NT2/D1 (cell line): ENCODE results near the gene AEBP2.

Experiments used
- DNase-seq: peaks from one replicate; pipeline ENCODE4 v3.0.0-alpha.2; 2011; ENCODE audit warnings: low read depth, low spot score
- H3K27me3 ChIP-seq: 2 replicates; pipeline ENCODE4 v1.6.0; 2011; ENCODE audit warnings: mild to moderate bottlenecking; ENCODE audit not compliant: insufficient read length, insufficient read depth
- H3K36me3 ChIP-seq: 2 replicates; pipeline ENCODE4 v1.6.1; 2011; ENCODE audit warnings: mild to moderate bottlenecking, low read length, mixed read lengths; ENCODE audit not compliant: insufficient read depth, insufficient read length
- H3K4me1 ChIP-seq: 2 replicates; pipeline ENCODE4 v1.5.1; 2011; ENCODE audit not compliant: insufficient read depth, insufficient read length
- H3K4me3 ChIP-seq: 2 replicates; pipeline ENCODE4 v1.5.1; 2011; ENCODE audit warnings: low read depth; ENCODE audit not compliant: insufficient read length
- H3K9ac ChIP-seq: 2 replicates; pipeline ENCODE4 v1.6.0; 2011; ENCODE audit warnings: low read depth; ENCODE audit not compliant: insufficient read length
- H3K9me3 ChIP-seq: 2 replicates; pipeline ENCODE4 v1.5.1; 2011; ENCODE audit warnings: mild to moderate bottlenecking, low read length; ENCODE audit not compliant: insufficient read depth
- SUZ12 ChIP-seq: IDR thresholded peaks from 2 replicates; pipeline ENCODE4 v1.6.1; 2011; ENCODE audit not compliant: insufficient read length, insufficient read depth; ENCODE audit errors: extremely low read depth
- YY1 ChIP-seq: IDR thresholded peaks from 2 replicates; pipeline ENCODE4 v1.6.1; 2011; ENCODE audit not compliant: insufficient read length, insufficient read depth
- ZNF274 ChIP-seq: IDR thresholded peaks from 2 replicates; pipeline ENCODE4 v1.6.1; 2011; ENCODE audit warnings: mild to moderate bottlenecking, low read depth, low read length

The AEBP2 gene

DNA sequence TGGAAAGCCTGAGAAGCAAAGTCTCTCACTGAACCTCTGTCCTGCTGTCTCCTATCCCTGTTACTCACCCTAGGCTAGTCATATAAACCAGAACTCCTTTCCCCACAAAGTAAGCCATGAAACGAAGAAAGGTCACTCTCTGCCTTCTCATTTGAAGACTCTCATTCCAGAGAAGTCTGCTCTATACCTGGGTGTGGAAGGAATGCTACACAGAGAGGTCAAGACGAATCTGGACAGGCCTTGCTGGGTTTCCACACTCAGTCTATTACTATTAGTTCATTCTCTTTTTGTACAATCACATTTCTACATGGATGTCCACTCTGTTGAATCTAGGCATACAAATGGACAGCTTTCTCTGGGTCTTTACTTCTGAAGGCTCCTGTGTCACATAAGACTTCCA lies 2.4 kb upstream of the AEBP2 start:
- no peak for TF ChIP-seq YY1
- no peak for TF ChIP-seq SUZ12
- TF ChIP-seq ZNF274, result no peak
- DNase-seq, result no peak
- peaks cover 5% of the 10 kb centered on the region for H3K36me3 ChIP-seq
- H3K9me3 ChIP-seq, result peaks cover 7% of the 10 kb centered on the region; the same call in 1 of the 2 replicates
- H3K4me1 ChIP-seq, result no peaks in the 10 kb centered on the region
- no peak overlapping the region for H3K9ac ChIP-seq
- no peaks in the 10 kb centered on the region for H3K27me3 ChIP-seq
- no peak overlapping the region for H3K4me3 ChIP-seq

DNA sequence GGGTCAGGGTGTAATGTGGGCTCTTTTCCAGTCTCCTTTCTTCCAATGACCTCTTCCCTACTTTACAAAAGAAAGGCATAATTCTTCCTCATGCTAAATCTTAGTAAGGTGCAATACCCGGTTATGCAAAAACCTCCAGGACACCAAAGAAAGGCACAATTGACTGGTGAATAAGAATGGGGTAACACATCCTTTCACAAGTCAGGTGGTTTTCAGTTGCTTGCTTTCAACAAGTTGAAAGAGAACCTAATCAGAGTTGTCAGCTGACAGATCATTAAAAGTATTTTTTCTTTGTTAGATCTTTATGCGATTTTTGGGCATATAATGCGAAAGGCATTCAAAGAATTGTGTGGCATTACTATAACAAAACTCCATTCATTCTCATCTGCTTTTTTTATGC lies 1.3 kb upstream of the AEBP2 start:
- H3K9ac ChIP-seq, result no peak overlapping the region
- H3K9me3 ChIP-seq, result peaks cover 7% of the 10 kb centered on the region; the same call in 1 of the 2 replicates
- no peaks in the 10 kb centered on the region for H3K4me1 ChIP-seq
- peaks cover 15% of the 10 kb centered on the region for H3K36me3 ChIP-seq
- H3K4me3 ChIP-seq, result no peak overlapping the region
- no peaks in the 10 kb centered on the region for H3K27me3 ChIP-seq
- TF ChIP-seq ZNF274, result no peak
- no peak for TF ChIP-seq SUZ12
- TF ChIP-seq YY1, result no peak
- DNase-seq, result peak; percentile 87

DNA sequence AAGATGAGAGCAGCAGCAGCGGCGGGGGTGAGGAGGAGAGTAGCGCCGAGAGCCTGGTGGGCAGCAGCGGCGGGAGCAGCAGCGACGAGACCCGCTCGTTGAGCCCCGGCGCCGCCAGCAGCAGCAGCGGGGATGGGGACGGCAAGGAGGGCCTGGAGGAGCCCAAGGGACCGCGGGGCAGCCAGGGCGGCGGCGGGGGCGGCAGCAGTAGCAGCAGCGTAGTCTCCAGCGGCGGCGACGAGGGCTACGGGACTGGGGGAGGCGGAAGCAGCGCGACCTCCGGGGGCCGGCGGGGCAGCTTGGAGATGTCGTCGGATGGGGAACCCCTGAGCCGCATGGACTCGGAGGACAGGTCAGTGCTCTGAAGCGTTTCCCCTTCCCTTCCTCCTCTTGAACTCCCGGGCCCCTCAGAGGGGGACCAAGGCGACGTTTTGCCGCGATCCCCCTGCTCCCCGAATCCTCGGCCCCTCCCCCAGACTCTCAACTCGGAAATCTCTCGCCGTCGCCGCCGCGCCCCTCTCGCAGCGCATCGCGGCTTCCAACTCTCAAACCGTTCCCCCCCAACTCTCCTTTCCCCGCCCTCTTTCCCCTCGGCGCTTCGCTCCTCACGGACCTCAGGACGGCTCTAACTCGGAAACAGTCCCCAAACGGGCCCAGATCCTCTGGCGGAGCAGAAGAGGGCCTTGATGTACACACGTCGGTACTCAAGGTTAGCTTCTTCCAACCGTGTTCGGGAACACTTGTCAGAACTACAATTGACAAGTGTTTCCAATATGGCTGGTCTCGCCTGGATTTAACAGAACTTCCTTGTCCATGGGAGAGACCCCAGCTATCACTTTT lies 947 bp downstream of the AEBP2 start:
- TF ChIP-seq SUZ12 (no peak), ZNF274 (no peak), YY1 (no peak)
- peak; percentile 76 for DNase-seq
- H3K27me3 ChIP-seq, result no peaks in the 10 kb centered on the region
- H3K9me3 ChIP-seq, result peaks cover 7% of the 10 kb centered on the region; the same call in 1 of the 2 replicates
- peaks cover 32% of the 10 kb centered on the region for H3K36me3 ChIP-seq
- H3K9ac ChIP-seq, result peak overlapping the region; percentile 100
- H3K4me3 ChIP-seq, result peak overlapping the region; percentile 99
- no peaks in the 10 kb centered on the region for H3K4me1 ChIP-seq

DNA sequence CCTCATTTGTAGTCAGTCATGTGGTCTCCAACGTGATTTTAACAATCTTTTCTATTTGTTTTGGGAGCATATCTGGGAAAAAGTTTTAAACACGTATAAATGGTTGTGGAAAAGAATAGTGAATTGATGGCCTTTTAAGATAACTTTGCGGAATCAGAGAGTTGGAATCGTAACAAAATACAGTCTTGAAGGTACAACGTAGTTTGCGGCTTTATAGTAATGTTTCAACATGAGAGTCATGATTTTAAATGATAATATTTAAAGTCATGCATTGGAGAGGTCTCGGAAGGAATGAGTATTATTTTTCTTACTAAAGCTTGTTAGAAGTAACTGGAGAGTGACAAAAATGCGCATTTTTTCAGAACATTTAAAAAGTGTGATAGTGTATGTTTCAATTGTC lies 1.6 kb downstream of the AEBP2 start:
- Histone ChIP-seq H3K9me3 (peaks cover 7% of the 10 kb centered on the region; the same call in 1 of the 2 replicates), H3K4me1 (no peaks in the 10 kb centered on the region), H3K4me3 (peak overlapping the region; percentile 99), H3K27me3 (no peaks in the 10 kb centered on the region), H3K36me3 (peaks cover 36% of the 10 kb centered on the region), H3K9ac (peak overlapping the region; percentile 100)
- TF ChIP-seq YY1, result no peak
- TF ChIP-seq SUZ12, result no peak
- TF ChIP-seq ZNF274, result no peak
- no peak for DNase-seq

DNA sequence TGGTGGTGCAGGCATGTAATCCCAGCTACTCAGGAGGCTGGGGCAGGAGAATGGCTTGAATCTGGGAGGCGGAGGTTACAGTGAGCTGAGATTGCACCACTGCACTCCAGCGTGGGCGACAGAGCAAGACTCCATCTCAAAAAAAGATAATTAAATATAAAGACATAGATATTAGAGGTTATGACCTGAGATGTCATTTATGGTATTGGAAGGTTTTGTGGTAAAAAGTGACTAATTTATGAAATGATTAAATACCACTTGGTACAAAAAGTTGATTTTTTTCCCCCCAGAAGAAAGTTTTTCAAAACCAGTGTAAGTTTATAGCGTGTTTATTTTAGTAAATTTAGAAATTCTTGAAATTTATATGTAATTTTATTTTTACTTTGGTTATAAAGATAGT lies 4.3 kb downstream of the AEBP2 start:
- Histone ChIP-seq H3K4me1 (no peaks in the 10 kb centered on the region), H3K4me3 (no peak overlapping the region), H3K9me3 (peaks cover 5% of the 10 kb centered on the region; the same call in 1 of the 2 replicates), H3K27me3 (no peaks in the 10 kb centered on the region), H3K36me3 (peaks cover 47% of the 10 kb centered on the region), H3K9ac (no peak overlapping the region)
- TF ChIP-seq ZNF274 (no peak), SUZ12 (no peak), YY1 (no peak)
- no peak for DNase-seq

DNA sequence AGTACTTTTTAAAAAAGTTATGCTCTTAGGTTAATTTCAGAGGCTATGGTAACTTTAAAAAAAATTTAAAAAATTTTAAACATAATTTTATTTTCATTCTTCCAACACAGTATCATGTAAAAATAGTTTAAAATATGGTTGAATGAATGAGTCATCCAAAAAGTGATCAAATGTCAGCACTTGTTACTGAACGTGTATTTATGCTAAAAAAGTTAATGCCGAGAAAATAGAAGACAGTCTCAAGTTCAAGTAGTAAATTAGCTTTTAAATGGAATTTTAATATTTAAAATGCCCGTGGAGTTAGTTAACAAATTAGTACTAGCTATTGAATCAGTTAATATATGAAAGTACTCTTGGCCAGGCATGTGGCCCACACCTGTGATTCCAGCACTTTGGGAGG lies 4.8 kb downstream of the AEBP2 start:
- Histone ChIP-seq H3K4me1 (no peaks in the 10 kb centered on the region), H3K9me3 (0 out of 2 replicates have a peak, but pooled peaks cover under 1% of the 10 kb centered on the region), H3K9ac (no peak overlapping the region), H3K4me3 (no peak overlapping the region), H3K27me3 (no peaks in the 10 kb centered on the region), H3K36me3 (peaks cover 49% of the 10 kb centered on the region)
- no peak for DNase-seq
- TF ChIP-seq SUZ12, result no peak
- TF ChIP-seq YY1, result no peak
- no peak for TF ChIP-seq ZNF274

DNA sequence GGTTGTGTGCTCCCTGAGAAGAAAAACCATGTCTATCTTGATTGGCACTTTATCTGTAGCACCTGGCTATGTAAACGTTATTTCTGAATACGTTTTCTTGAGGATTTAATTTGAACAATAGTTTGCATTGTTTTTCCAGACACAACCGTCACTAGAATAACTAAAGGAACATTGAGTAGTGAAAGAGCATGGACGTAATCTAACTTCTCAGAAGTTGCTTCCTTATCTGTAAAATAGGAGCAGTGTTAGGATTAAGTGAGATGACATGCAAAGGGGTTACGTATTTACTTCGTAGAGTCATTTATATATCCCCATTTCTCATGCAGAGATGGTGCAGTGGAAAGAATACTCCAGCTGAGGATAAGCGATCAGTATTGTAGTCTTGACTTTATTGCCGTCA lies 8.1 kb downstream of the AEBP2 start:
- H3K36me3 ChIP-seq, result peaks cover 42% of the 10 kb centered on the region
- H3K9ac ChIP-seq, result no peak overlapping the region
- no peaks in the 10 kb centered on the region for H3K9me3 ChIP-seq
- no peaks in the 10 kb centered on the region for H3K27me3 ChIP-seq
- TF ChIP-seq YY1 (no peak), SUZ12 (no peak), ZNF274 (no peak)
- H3K4me1 ChIP-seq, result no peaks in the 10 kb centered on the region
- no peak for DNase-seq
- H3K4me3 ChIP-seq, result no peak overlapping the region
